Naive B cell (primary cell): ENCODE results near the gene C20orf96. TPM values are rescaled to one million over a fixed set of nuclear protein-coding genes. Genes with fewer than 3 reads are reported as not detected.
A peak's percentile ranks its signal among the peaks of the same experiment; 100 is the strongest.
"Not testable (repeated sequence)": the region's sequence is repeated elsewhere in the genome, so short reads cannot be mapped to it uniquely, and the experiment has no call there.

Experiments
- ATAC-seq, 2 donors: fragments of 150-1000 bp; cut with Tn5 transposase; 2 replicates each; pipeline ENCODE4 v1.10.0; 2021; ENCODE audit warnings: low read depth in 2 of 2, mild to moderate bottlenecking in 2 of 2, moderate library complexity in 2 of 2
- DNase-seq: peaks from one replicate; pipeline ENCODE4 v3.0.0; 2022
- H3K27ac Mint-ChIP-seq, 6 donors: one replicate each; pipeline ENCODE4 v1.8.0; 2020 to 2022; ENCODE audit warnings: mild to moderate bottlenecking in 6 of 6, mixed read lengths in 6 of 6, moderate library complexity in 5 of 6, inconsistent platforms in 2 of 6
- H3K27me3 Mint-ChIP-seq, 3 donors: one replicate each; pipeline ENCODE4 v1.8.0; 2021 to 2022; ENCODE audit warnings: mixed read lengths in 3 of 3, mild to moderate bottlenecking in 1 of 3
- H3K36me3 Mint-ChIP-seq, 2 donors: one replicate each; pipeline ENCODE4 v1.8.0; 2020 to 2022; ENCODE audit warnings: mixed read lengths in 2 of 2, inconsistent platforms in 1 of 2, mild to moderate bottlenecking in 1 of 2
- H3K4me1 Mint-ChIP-seq, 3 donors: one replicate each; pipeline ENCODE4 v1.8.0; 2020 to 2022; ENCODE audit warnings: mixed read lengths in 3 of 3, inconsistent platforms in 1 of 3, mild to moderate bottlenecking in 1 of 3, moderate library complexity in 1 of 3
- H3K4me3 Mint-ChIP-seq, 8 donors: one replicate each; pipeline ENCODE4 v1.8.0; 2020 to 2022; ENCODE audit warnings: mild to moderate bottlenecking in 8 of 8, mixed read lengths in 8 of 8, moderate library complexity in 8 of 8, inconsistent platforms in 2 of 8
- H3K9me3 Mint-ChIP-seq, 7 donors: one replicate each; pipeline ENCODE4 v1.8.0; 2020 to 2022; ENCODE audit warnings: mixed read lengths in 7 of 7, mild to moderate bottlenecking in 5 of 7, inconsistent platforms in 2 of 7, moderate library complexity in 1 of 7
- polyA plus RNA-seq, 6 donors: library from polyadenylated mRNA; unstranded; fragments of 300-500 nt; fragmentation: Illumina TruSeq; gene quantifications; one replicate each; pipeline ENCODE4 v1.2.3, GENCODE V29; 2021; ENCODE audit warnings: low read depth in 6 of 6

C20orf96 gene
- polyA plus RNA-seq, 6 donors from 2014 or later, result 0.18 to 1.4 (median 0.37) TPM

DNA sequence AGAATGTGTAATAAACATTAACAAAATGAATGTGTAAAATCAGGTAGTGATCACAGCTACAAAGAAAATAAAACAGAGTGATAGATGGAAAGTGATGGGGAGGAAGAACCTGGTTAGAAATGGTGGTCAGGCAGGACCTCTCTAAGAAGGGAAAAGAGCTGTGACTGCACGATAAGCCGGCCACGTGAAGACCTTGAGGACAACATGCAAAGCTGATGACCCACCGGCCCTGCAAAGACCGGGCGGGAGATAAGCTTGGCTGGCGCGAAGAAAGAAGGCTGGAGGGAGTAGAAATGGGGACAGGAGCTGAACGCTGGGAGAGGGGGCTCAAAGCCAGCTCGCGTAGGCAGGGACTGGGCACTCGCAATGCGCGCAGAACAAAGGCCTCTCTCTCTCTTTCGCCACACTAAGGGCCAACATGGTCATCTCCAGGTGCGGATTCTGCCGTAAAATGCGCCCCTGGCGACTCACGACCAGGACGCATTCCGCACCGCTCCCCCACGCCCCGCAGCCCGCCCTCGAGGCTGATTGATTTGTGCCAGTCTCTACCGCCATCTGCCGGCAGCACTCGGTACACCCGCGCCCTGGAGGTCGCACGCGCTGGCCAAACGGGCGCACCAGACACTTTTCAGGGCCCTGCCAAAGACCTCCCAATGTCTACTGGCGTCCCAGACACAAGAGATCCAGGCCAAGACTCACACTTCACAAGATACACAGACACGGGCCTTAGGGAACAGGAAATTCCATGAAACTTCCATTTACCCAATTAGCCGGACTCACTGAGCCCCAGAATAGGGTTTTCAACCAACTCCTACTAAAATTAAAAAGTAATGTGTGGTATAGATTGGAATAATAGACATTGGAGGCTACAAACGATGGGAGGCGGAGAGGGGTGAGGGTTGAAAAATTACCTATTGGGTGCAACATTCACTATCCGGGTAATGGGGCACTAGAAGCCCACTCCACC lies 23.7 kb downstream of the C20orf96 start:
- Mint-ChIP-seq H3K4me1 (peaks cover 8 to 11% (median 11%) of the 10 kb centered on the region in 3 donors), H3K36me3 (no peaks in the 10 kb centered on the region), H3K27ac (peak overlapping the region in 2 of 6 donors; percentile 56 to 84)

DNA sequence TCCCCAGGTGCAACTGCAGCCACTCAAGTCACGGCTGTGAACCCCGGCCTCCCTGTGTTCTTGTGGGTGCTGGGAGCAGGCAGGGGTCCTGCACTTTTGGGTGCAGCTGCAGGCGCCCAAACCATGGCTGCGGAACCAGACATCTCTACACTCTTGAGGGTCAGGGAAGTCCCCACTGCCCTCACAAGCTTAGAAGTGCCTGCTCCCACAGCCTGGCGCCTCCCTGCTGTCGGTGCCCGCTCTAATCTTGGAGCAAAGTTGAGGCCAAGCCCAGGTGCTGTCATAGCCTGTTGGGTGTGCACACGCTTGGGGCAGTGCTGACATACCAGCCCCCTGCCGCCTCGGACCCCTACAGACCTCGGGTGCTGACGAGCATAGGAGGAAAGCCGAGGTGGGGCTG lies 26.8 kb downstream of the C20orf96 start:
- peaks cover 8 to 11% (median 11%) of the 10 kb centered on the region in 3 donors for H3K4me1 Mint-ChIP-seq
- no peaks in the 10 kb centered on the region for H3K36me3 Mint-ChIP-seq
- ATAC-seq (no peak), DNase-seq (no peak)
- no peak overlapping the region for H3K27ac Mint-ChIP-seq
- peaks cover 4 to 9% (median 7%) of the 10 kb centered on the region in 3 donors for H3K27me3 Mint-ChIP-seq
- no peak overlapping the region for H3K4me3 Mint-ChIP-seq
- no peaks in the 10 kb centered on the region for H3K9me3 Mint-ChIP-seq

More for the DNA sequence above, 23.7 kb downstream of the C20orf96 start:
- Mint-ChIP-seq H3K27me3 (peaks cover 0 to 4% (median 0%) of the 10 kb centered on the region in 3 donors), H3K4me3 (peak overlapping the region; percentile 77 to 92 (median 86)), H3K9me3 (no peaks in the 10 kb centered on the region)
- ATAC-seq (peak; percentile 97), DNase-seq (peak; percentile 86)

DNA sequence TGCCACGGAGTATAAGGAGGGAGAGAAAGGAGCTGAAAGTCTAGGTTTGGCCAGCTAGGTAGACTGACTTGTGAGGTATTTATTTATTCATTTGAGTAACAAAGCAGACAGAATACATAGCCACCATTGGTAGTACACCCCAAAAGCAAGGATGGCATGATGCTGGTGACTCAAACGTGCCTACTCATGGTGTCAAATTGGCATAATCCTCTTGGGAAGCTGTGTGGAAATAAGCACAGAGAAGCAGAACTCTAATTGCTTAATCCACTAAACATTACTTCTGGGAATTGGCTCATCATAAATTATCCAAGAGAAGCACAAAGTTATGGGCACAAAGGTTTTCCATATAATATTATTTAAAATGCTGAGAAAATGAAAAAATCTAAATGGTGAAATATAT lies 30.6 kb downstream of the C20orf96 start:
- Mint-ChIP-seq H3K27me3 (peaks cover 3 to 22% (median 12%) of the 10 kb centered on the region in 3 donors), H3K27ac (no peak overlapping the region), H3K36me3 (no peaks in the 10 kb centered on the region), H3K9me3 (no peaks in the 10 kb centered on the region), H3K4me1 (no peaks in the 10 kb centered on the region), H3K4me3 (no peak overlapping the region)
- no peak for ATAC-seq
- DNase-seq, result no peak

DNA sequence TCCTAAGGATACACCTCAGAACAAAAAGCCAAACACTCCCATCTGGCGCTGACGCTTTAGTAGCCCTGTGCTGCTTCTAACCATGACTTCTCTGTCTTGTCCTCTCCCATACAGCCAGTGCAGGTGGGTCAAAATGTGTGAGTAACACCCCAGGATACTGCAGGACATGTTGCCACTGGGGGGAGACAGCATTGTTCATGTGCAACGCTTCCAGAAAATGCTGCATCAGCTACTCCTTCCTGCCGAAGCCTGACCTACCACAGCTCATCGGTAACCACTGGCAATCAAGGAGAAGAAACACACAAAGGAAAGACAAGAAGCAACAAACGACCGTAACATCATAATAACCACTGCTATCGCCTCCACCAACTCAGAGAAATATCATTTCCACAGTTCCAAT lies 31.6 kb downstream of the C20orf96 start:
- H3K36me3 Mint-ChIP-seq, result no peaks in the 10 kb centered on the region
- ATAC-seq, result no peak
- H3K27ac Mint-ChIP-seq, result no peak overlapping the region

GRCh38 chr20:258269-258858 lies 32.2 kb downstream of the C20orf96 start:
- ATAC-seq (no peak), DNase-seq (no peak)
- Mint-ChIP-seq H3K9me3 (no peaks in the 10 kb centered on the region), H3K27ac (peak overlapping the region in 1 of 6 donors; percentile 5), H3K4me1 (no peaks in the 10 kb centered on the region), H3K36me3 (no peaks in the 10 kb centered on the region), H3K27me3 (peaks cover 8 to 22% (median 12%) of the 10 kb centered on the region in 3 donors), H3K4me3 (no peak overlapping the region)

More for the DNA sequence above, 31.6 kb downstream of the C20orf96 start:
- Mint-ChIP-seq H3K4me1 (no peaks in the 10 kb centered on the region), H3K9me3 (no peaks in the 10 kb centered on the region), H3K27me3 (peaks cover 8 to 22% (median 12%) of the 10 kb centered on the region in 3 donors), H3K4me3 (no peak overlapping the region)
- DNase-seq, result no peak

DNA sequence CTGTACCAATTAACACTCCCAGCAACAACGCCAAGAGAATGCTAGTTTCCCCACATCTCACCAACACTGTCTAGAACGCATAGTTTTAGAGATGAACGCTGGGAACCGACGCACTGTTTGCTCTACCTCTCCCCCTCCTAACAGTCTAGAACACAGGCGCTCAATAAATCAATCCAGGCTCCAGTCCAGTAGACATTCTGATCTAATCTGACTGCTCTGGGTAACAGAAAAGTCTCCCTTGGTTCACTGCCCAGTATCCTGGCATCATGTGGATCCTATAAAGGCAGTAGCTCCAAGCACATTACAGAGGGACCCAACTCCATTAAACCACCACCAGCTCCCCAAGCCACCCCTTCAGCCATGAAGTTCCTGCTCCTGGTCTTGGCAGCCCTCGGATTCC lies 33.1 kb downstream of the C20orf96 start, which contains the start of gene DEFB132:
Gene DEFB132, plus strand, starts transcription at position 306 of the 400 bp plus-strand sequence. Its CDS starts 55 bp downstream, at position 361.
- Mint-ChIP-seq H3K27me3 (peaks cover 8 to 22% (median 12%) of the 10 kb centered on the region in 3 donors), H3K9me3 (no peaks in the 10 kb centered on the region), H3K4me1 (no peaks in the 10 kb centered on the region), H3K27ac (peak within 1 kb of the TSS in 2 of 6 donors; percentile 5 to 14), H3K36me3 (no peaks in the 10 kb centered on the region), H3K4me3 (no peak within 1 kb of the TSS)
- ATAC-seq, result no peak
- DNase-seq, result no peak

- not testable (repeated sequence) for H3K9me3 Mint-ChIP-seq, H3K36me3 Mint-ChIP-seq, DNase-seq, H3K4me1 Mint-ChIP-seq, H3K27ac Mint-ChIP-seq, ATAC-seq, H3K4me3 Mint-ChIP-seq
- H3K27me3 Mint-ChIP-seq, result peaks cover 5 to 11% (median 8%) of the 10 kb centered on the region in 3 donors
Measured at GRCh38 chr20:253447-253846, 37.1 kb downstream of the C20orf96 start.

DNA sequence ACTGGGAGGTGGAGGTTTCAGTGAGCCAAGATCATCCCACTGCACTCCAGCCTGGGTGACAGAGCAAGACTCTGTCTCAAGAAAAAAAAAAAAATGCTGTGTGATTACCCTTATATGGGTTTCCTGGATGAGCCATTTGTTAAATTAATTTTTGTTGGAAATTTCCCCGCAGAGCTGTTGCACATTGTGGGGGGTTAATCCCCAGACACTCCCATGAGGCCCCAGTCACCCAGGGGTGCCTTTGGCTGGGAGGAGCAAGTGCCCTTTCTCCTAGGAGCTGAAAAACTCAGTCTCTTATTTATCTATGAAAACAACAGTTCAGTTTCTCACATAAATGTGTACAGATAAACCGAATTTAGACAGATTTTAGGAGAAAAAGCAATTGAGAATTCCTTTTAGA lies 37.7 kb downstream of the C20orf96 start:
- DNase-seq (no peak), ATAC-seq (no peak)
- Mint-ChIP-seq H3K27me3 (peaks cover 4 to 5% (median 5%) of the 10 kb centered on the region in 3 donors), H3K27ac (no peak overlapping the region), H3K9me3 (no peaks in the 10 kb centered on the region), H3K36me3 (no peaks in the 10 kb centered on the region), H3K4me1 (no peaks in the 10 kb centered on the region), H3K4me3 (no peak overlapping the region)

- Mint-ChIP-seq H3K27ac (no peak overlapping the region), H3K27me3 (peaks cover 0 to 5% (median 5%) of the 10 kb centered on the region in 3 donors), H3K9me3 (no peaks in the 10 kb centered on the region), H3K4me3 (no peak overlapping the region), H3K4me1 (no peaks in the 10 kb centered on the region), H3K36me3 (no peaks in the 10 kb centered on the region)
- no peak for DNase-seq
- ATAC-seq, result no peak
Measured at GRCh38 chr20:251354-251753, 39.2 kb downstream of the C20orf96 start.

GRCh38 chr20:242905-243304 lies 47.6 kb downstream of the C20orf96 start:
- Mint-ChIP-seq H3K27me3 (peaks cover 0 to 5% (median 0%) of the 10 kb centered on the region in 3 donors), H3K4me1 (peaks cover 0 to 9% (median 4%) of the 10 kb centered on the region in 3 donors), H3K27ac (no peak overlapping the region), H3K4me3 (no peak overlapping the region), H3K9me3 (no peaks in the 10 kb centered on the region), H3K36me3 (no peaks in the 10 kb centered on the region)
- DNase-seq (no peak), ATAC-seq (no peak)

- ATAC-seq, result peak; percentile 80 to 81
- DNase-seq, result no peak
- Mint-ChIP-seq H3K27me3 (no peaks in the 10 kb centered on the region), H3K27ac (peak overlapping the region; percentile 0 to 94 (median 60)), H3K4me3 (peak overlapping the region; percentile 54 to 92 (median 84)), H3K36me3 (no peaks in the 10 kb centered on the region), H3K4me1 (peaks cover 5 to 24% (median 11%) of the 10 kb centered on the region in 3 donors), H3K9me3 (no peaks in the 10 kb centered on the region)
Measured at GRCh38 chr20:237929-238328, 52.6 kb downstream of the C20orf96 start.

GRCh38 chr20:237489-237888 lies 53.1 kb downstream of the C20orf96 start:
- DNase-seq (peak; percentile 32), ATAC-seq (peak; percentile 92 to 93)
- H3K4me3 Mint-ChIP-seq, result peak overlapping the region; percentile 54 to 92 (median 84)
- H3K4me1 Mint-ChIP-seq, result peaks cover 5 to 24% (median 11%) of the 10 kb centered on the region in 3 donors
- no peaks in the 10 kb centered on the region for H3K27me3 Mint-ChIP-seq
- peak overlapping the region; percentile 0 to 94 (median 60) for H3K27ac Mint-ChIP-seq
- no peaks in the 10 kb centered on the region for H3K36me3 Mint-ChIP-seq
- H3K9me3 Mint-ChIP-seq, result no peaks in the 10 kb centered on the region

GRCh38 chr20:235891-236290 lies 54.7 kb downstream of the C20orf96 start:
- Mint-ChIP-seq H3K27ac (no peak overlapping the region), H3K4me1 (peaks cover 5 to 24% (median 11%) of the 10 kb centered on the region in 3 donors), H3K27me3 (no peaks in the 10 kb centered on the region), H3K36me3 (no peaks in the 10 kb centered on the region), H3K4me3 (no peak overlapping the region), H3K9me3 (peaks cover 0 to 1% (median 0%) of the 10 kb centered on the region in 7 donors)
- ATAC-seq (no peak), DNase-seq (no peak)
